SK-N-MC (cell line): ENCODE results near the gene NUDT1.
A peak's percentile ranks its signal among the peaks of the same experiment; 100 is the strongest.

ENCODE experiments used
- DNase-seq: peaks from one replicate; pipeline ENCODE4 v3.0.0-alpha.2; 2011; ENCODE audit warnings: low read depth, low spot score
- H3K27ac ChIP-seq: fragments of 200-600 bp; sonication (generic); 2 replicates; pipeline ENCODE4 v1.5.1; 2016; ENCODE audit warnings: mixed run types
- H3K36me3 ChIP-seq: fragments of 200-600 bp; sonication (generic); 2 replicates; pipeline ENCODE4 v1.6.1; 2017; ENCODE audit warnings: antibody characterized with exemption, low read length, mixed read lengths; ENCODE audit not compliant: insufficient read depth
- H3K4me3 ChIP-seq: fragments of 200-600 bp; sonication (generic); 2 replicates; pipeline ENCODE4 v1.5.1; 2016
- H3K9ac ChIP-seq: fragments of 200-600 bp; sonication (generic); 2 replicates; pipeline ENCODE4 v1.8.0; 2017; ENCODE audit warnings: mixed run types, mixed read lengths; ENCODE audit not compliant: insufficient read length
- H3K9me3 ChIP-seq: fragments of 200-600 bp; sonication (generic); 2 replicates; pipeline ENCODE4 v1.6.1; 2017; ENCODE audit warnings: low read depth, mild to moderate bottlenecking, antibody characterized with exemption, low read length, moderate library complexity, mixed read lengths
- EZH2 ChIP-seq: fragments of 200-600 bp; sonication (generic); IDR thresholded peaks from one replicate; pipeline ENCODE4 v1.6.1; 2017; ENCODE audit warnings: antibody characterized with exemption
- FOXP2 ChIP-seq: optimal IDR thresholded peaks from 2 replicates; pipeline ENCODE3; 2011; ENCODE audit warnings: mild to moderate bottlenecking, moderate library complexity; ENCODE audit not compliant: insufficient read depth; ENCODE audit errors: extremely low read length, control extremely low read depth
- POLR2AphosphoS5 ChIP-seq: IDR thresholded peaks from 2 replicates; pipeline ENCODE4 v1.6.1; 2012; ENCODE audit warnings: mild to moderate bottlenecking, low read depth, low read length, borderline replicate concordance

Gene NUDT1

DNA sequence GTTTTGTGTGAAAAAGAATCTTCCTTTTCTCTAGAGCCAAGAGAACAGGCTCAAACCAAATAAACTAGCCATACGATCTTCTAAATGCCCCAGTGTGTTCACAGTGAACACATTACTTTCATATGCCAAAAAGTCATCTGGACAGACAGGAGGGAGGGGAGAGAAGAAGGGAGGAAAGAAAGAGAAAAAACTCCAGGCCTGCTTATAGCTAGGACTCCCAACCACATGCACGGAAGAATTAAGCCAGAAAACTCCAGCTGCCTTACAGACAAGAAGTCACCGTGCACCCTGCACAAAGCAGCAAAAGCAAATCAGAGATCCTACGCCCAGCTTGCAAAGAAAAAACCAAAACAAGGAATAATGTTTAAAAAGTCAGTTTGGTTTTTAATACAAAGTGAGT, 37.9 kb downstream of the NUDT1 start:
- TF ChIP-seq FOXP2 (no peak), EZH2 (no peak), POLR2AphosphoS5 (no peak)
- Histone ChIP-seq H3K9ac (no peak overlapping the region), H3K27ac (0 out of 2 replicates have a peak overlapping the region, but pooled peaks have one; percentile 26), H3K9me3 (no peaks in the 10 kb centered on the region), H3K4me3 (no peak overlapping the region), H3K36me3 (no peaks in the 10 kb centered on the region)
- no peak for DNase-seq

DNA sequence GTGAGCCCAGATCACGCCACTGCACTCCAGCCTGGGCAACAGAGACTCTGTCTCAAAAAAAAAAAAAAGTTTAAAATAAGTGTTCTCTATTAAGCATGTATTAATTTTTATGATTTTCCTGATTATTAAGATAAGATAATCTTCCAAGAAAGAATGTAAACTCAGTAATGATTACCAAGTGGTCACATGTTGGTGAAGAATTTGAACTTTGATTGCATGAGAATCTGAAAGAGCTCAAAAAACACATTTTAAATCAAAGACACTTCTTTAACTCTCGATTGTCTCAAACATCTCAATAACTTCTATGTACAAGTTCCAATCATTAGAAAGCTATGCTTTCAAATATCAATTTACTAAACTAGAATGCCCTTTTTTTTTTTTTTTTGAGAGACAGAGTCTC, 38.4 kb downstream of the NUDT1 start:
- TF ChIP-seq EZH2 (no peak), POLR2AphosphoS5 (no peak), FOXP2 (no peak)
- Histone ChIP-seq H3K4me3 (no peak overlapping the region), H3K9ac (no peak overlapping the region), H3K9me3 (no peaks in the 10 kb centered on the region), H3K36me3 (no peaks in the 10 kb centered on the region), H3K27ac (no peak overlapping the region)
- no peak for DNase-seq

DNA sequence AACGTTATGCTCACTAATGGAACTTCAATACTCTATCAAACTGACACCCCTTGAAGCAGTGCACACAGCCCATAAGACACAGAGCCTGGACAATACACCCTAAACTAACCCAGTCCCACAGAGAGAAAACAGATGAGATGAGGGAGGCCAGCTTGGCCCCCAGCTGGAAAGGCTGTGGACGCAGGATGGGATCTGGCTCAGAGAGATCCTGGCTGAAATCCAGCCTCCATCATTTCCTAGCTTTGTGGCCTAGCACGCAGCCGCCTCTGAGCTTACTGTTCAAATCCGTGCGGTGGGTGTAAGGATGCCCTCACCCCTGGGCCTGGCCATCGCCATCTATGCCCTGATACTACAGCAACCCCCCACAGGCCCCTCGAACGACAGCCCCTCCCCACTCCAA, 39.5 kb downstream of the NUDT1 start:
- H3K36me3 ChIP-seq = no peaks in the 10 kb centered on the region
- H3K27ac ChIP-seq = no peak overlapping the region
- H3K9ac ChIP-seq = no peak overlapping the region
- TF ChIP-seq POLR2AphosphoS5 (no peak), FOXP2 (no peak), EZH2 (no peak)
- H3K9me3 ChIP-seq = no peaks in the 10 kb centered on the region
- H3K4me3 ChIP-seq = no peak overlapping the region
- no peak for DNase-seq

DNA sequence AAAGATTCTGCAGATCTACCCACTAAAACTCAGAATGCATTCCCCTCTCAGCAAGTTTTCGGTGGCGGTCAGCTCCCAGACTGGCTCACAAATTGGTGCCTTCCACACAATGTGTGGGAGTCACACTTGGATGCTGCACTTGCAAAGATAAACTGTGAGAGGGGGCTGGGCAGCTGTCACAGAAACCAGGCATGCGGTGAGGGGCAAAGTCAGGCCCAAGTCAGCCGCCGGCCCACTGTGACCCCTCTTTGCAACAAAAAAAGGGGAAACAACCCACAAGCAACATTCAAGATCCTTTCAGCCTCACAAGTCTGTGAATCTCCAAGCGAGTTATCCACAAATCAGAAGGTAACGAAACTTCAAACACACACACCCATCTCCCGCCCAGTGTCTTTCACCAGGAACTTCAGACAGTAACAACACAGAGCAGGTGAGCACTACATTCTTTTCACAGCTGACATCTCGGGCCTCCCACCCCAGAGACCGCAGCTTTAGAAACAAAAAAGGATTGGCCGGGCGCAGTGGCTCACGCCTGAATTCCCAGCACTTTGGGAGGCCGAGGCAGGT, 40.2 kb downstream of the NUDT1 start:
- no peak overlapping the region for H3K27ac ChIP-seq

DNA sequence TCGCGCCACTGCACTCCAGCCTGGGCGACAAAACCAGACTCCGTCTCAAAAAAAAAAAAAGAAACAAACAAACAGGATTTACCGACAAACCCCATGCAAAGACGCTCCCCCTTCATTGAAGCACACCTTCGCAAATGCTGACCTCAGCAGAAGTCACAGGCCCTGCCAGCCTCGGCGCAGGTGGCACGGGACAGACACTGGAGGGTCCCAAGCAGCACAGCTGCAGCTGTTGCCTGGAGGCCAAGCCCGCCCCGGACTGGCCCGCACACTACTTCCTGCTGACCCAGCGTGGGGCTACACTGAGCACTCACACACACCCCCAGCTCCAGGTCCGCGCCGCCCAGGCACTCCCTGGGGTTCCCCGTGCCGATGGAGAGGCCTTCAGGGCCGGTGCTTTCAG, 41.0 kb downstream of the NUDT1 start:
- H3K36me3 ChIP-seq = no peaks in the 10 kb centered on the region
- H3K9ac ChIP-seq = no peak overlapping the region
- H3K9me3 ChIP-seq = no peaks in the 10 kb centered on the region
- TF ChIP-seq FOXP2 (no peak), EZH2 (no peak), POLR2AphosphoS5 (no peak)
- DNase-seq = no peak
- H3K27ac ChIP-seq = no peak overlapping the region
- no peak overlapping the region for H3K4me3 ChIP-seq

More for the DNA sequence above, 40.2 kb downstream of the NUDT1 start:
- DNase-seq = no peak
- Histone ChIP-seq H3K4me3 (no peak overlapping the region), H3K36me3 (no peaks in the 10 kb centered on the region), H3K9ac (no peak overlapping the region), H3K9me3 (no peaks in the 10 kb centered on the region)
- TF ChIP-seq POLR2AphosphoS5 (no peak), FOXP2 (no peak), EZH2 (no peak)

DNA sequence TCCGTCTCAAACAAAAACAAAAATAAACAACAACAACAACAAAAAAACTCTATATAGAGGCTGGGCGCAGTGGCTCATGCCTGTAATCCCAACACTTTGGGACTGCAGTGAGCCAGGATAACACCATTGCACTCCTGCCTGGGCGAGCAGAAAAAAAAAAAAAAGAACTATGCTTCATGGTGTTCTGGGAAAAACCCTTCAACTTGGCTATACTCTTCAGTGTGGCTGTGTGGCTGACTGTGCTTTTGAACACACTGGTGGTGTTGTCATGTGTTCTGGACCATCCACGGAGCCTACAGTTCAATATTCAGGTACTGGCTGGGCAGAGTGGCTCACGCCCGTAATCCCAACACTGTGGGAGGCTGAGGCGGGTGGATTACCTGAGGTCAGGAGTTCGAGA, 45.7 kb downstream of the NUDT1 start:
- H3K36me3 ChIP-seq = no peaks in the 10 kb centered on the region
- no peak overlapping the region for H3K27ac ChIP-seq
- no peak for TF ChIP-seq FOXP2
- TF ChIP-seq EZH2 = no peak
- no peak for TF ChIP-seq POLR2AphosphoS5
- no peak for DNase-seq
- no peaks in the 10 kb centered on the region for H3K9me3 ChIP-seq
- H3K4me3 ChIP-seq = no peak overlapping the region
- no peak overlapping the region for H3K9ac ChIP-seq

DNA sequence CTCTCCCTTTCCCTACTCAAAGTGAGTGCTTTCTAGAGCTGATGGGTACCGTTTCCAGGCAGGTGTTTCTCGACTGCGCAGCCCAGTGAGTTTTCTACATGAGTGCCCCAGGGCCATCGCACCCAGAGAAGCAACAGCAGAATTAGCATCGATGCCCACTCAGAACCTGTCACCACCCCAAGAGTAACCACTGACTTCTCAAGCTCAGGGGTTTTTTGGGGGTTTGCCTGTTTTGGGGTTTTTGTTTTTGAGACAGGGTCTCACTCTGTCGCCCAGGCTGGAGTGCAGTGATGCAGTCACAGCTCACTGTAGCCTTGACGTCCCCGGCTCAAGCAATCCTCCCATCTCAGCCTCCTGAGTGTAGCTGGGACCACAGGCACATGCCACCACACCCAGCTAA, 46.5 kb downstream of the NUDT1 start:
- H3K36me3 ChIP-seq = no peaks in the 10 kb centered on the region
- H3K4me3 ChIP-seq = no peak overlapping the region

DNA sequence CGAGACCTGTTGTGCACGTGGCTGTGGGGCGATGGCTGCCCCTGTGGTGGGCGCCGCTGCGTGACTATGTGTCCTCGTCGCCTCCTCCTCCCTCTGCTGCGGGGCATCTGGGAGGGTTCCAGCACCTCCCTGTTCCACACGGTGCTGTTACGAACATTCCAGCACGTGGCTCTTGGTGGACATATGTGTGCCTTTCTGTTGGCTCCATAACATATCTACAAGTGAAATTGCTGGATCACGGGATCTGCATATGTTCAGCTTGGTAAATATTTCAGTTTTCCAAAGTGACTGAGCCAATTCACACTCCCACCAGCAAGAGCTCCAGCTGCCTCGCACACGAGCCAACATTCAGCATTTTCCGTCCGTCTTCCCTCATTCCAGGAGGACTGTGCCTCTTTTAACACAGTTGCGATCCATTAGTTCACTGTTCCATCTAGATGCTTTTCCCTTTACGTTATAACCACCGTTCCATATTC, 47.1 kb downstream of the NUDT1 start:
- H3K36me3 ChIP-seq = no peaks in the 10 kb centered on the region
- no peak overlapping the region for H3K27ac ChIP-seq
- DNase-seq = no peak
- TF ChIP-seq EZH2 = no peak
- no peak for TF ChIP-seq FOXP2
- TF ChIP-seq POLR2AphosphoS5 = no peak
- H3K4me3 ChIP-seq = no peak overlapping the region
- no peaks in the 10 kb centered on the region for H3K9me3 ChIP-seq
- no peak overlapping the region for H3K9ac ChIP-seq

More for the DNA sequence above, 46.5 kb downstream of the NUDT1 start:
- Histone ChIP-seq H3K27ac (no peak overlapping the region), H3K9me3 (no peaks in the 10 kb centered on the region), H3K9ac (no peak overlapping the region)
- DNase-seq = no peak
- TF ChIP-seq FOXP2 (no peak), POLR2AphosphoS5 (no peak), EZH2 (no peak)

DNA sequence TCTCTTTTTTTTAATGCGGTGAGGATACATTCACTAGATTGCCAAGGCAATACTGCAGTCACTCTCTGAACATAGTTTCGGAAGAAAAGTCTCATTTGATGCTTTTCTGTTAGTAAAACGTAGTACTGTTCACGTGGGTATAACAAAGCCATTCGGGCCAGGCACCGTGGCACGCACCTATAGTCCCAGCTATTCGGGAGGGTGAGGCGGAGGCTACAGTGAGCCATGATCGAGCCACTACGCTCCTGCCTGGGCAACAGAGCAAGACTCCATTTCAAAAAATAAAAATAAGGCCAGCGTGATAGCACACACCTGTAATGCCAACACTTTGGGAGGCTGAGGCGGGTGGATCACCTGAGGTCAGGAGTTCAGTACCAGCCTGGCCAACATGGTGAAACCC, 47.6 kb downstream of the NUDT1 start:
- H3K27ac ChIP-seq = no peak overlapping the region
- H3K9me3 ChIP-seq = no peaks in the 10 kb centered on the region
- H3K36me3 ChIP-seq = no peaks in the 10 kb centered on the region
- H3K9ac ChIP-seq = no peak overlapping the region
- DNase-seq = no peak
- H3K4me3 ChIP-seq = no peak overlapping the region
- no peak for TF ChIP-seq EZH2
- TF ChIP-seq FOXP2 = no peak
- no peak for TF ChIP-seq POLR2AphosphoS5

DNA sequence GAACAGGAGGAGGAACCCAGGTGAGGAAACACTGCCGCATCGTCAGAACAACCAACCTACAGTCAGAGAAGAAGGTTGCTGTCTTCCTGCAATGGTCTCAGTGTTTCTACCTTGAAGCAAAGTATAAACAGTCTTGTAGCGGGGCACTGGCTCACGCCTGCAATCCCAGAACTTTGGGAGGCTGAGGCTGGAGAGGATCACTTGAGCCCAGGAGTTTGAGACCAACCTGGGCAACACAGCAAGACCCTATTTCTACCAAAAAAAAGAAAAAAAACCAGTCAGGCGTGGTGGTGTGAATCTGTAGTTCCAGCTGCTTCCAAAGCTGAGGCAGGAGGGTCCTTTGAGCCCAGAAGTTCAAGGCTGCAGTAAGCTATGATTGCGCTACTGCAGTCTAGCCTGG, 48.9 kb downstream of the NUDT1 start:
- Histone ChIP-seq H3K36me3 (no peaks in the 10 kb centered on the region), H3K4me3 (no peak overlapping the region), H3K9me3 (no peaks in the 10 kb centered on the region), H3K27ac (no peak overlapping the region), H3K9ac (no peak overlapping the region)
- DNase-seq = no peak
- no peak for TF ChIP-seq POLR2AphosphoS5
- TF ChIP-seq FOXP2 = no peak
- TF ChIP-seq EZH2 = no peak
